Ovary (tissue), 3 donors: ENCODE measurements around the gene ATP5ME.

Experiments used
- POLR2A ChIP-seq: fragments of 450-650 bp; IDR thresholded peaks from one replicate; pipeline ENCODE4 v1.6.1; 2017; ENCODE audit warnings: antibody characterized with exemption, mild to moderate bottlenecking, moderate library complexity
- TF ChIP-seq, protein P1 (sequence below), 3 donors: fragments of 450-650 bp in 2 of 3; fragments of 200-600 bp in 1 of 3; IDR thresholded peaks; one replicate each; pipeline versions ENCODE4 v1.5.1 to v1.8.0; 2016 to 2022; ENCODE audit warnings: antibody characterized with exemption in 3 of 3, mild to moderate bottlenecking in 1 of 3
- donor health status: DM: no; HTN: no; CAD: no.

- TF ChIP-seq, protein P1, sequence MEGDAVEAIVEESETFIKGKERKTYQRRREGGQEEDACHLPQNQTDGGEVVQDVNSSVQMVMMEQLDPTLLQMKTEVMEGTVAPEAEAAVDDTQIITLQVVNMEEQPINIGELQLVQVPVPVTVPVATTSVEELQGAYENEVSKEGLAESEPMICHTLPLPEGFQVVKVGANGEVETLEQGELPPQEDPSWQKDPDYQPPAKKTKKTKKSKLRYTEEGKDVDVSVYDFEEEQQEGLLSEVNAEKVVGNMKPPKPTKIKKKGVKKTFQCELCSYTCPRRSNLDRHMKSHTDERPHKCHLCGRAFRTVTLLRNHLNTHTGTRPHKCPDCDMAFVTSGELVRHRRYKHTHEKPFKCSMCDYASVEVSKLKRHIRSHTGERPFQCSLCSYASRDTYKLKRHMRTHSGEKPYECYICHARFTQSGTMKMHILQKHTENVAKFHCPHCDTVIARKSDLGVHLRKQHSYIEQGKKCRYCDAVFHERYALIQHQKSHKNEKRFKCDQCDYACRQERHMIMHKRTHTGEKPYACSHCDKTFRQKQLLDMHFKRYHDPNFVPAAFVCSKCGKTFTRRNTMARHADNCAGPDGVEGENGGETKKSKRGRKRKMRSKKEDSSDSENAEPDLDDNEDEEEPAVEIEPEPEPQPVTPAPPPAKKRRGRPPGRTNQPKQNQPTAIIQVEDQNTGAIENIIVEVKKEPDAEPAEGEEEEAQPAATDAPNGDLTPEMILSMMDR (IDR thresholded peaks at IDR 0.05) = no peak
- no peak for TF ChIP-seq POLR2A
These were observed 8.7 kb downstream of the ATP5ME start for GRCh38 chr4:665381-665750.
